Hepatocyte (in vitro differentiated cells): ENCODE data around the gene CLEC18C.
"Not testable (repeated sequence)": the region's sequence is repeated elsewhere in the genome, so short reads cannot be mapped to it uniquely, and the experiment has no call there.

Experiments
- EZH2phosphoT487 ChIP-seq: fragments of 200-600 bp; sonication (generic); IDR thresholded peaks from one replicate; pipeline ENCODE4 v1.6.1; 2018; ENCODE audit warnings: antibody characterized with exemption, mild to moderate bottlenecking, low read depth, moderate library complexity; ENCODE audit not compliant: unreplicated experiment, severe bottlenecking
- TF ChIP-seq, protein P1 (sequence below): fragments of 200-600 bp; sonication (generic); IDR thresholded peaks from 2 replicates; pipeline ENCODE4 v1.5.1; 2016; ENCODE audit warnings: antibody characterized with exemption, mild to moderate bottlenecking; ENCODE audit not compliant: poor library complexity

- not testable (repeated sequence) for TF ChIP-seq EZH2phosphoT487
- TF ChIP-seq, protein P1, sequence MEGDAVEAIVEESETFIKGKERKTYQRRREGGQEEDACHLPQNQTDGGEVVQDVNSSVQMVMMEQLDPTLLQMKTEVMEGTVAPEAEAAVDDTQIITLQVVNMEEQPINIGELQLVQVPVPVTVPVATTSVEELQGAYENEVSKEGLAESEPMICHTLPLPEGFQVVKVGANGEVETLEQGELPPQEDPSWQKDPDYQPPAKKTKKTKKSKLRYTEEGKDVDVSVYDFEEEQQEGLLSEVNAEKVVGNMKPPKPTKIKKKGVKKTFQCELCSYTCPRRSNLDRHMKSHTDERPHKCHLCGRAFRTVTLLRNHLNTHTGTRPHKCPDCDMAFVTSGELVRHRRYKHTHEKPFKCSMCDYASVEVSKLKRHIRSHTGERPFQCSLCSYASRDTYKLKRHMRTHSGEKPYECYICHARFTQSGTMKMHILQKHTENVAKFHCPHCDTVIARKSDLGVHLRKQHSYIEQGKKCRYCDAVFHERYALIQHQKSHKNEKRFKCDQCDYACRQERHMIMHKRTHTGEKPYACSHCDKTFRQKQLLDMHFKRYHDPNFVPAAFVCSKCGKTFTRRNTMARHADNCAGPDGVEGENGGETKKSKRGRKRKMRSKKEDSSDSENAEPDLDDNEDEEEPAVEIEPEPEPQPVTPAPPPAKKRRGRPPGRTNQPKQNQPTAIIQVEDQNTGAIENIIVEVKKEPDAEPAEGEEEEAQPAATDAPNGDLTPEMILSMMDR: not testable (repeated sequence)
Observed at GRCh38 chr16:70148453-70148852, 25.1 kb upstream of the CLEC18C start.
